HG02981 (cell line): ENCODE measurements around the gene CMTM8.

ENCODE experiments used
- ATAC-seq: cut with Tn5 transposase; IDR thresholded peaks from one replicate; pipeline ENCODE4 v1.9.1; 2021; ENCODE audit warnings: mild to moderate bottlenecking, moderate library complexity; ENCODE audit not compliant: unreplicated experiment

The CMTM8 gene

DNA sequence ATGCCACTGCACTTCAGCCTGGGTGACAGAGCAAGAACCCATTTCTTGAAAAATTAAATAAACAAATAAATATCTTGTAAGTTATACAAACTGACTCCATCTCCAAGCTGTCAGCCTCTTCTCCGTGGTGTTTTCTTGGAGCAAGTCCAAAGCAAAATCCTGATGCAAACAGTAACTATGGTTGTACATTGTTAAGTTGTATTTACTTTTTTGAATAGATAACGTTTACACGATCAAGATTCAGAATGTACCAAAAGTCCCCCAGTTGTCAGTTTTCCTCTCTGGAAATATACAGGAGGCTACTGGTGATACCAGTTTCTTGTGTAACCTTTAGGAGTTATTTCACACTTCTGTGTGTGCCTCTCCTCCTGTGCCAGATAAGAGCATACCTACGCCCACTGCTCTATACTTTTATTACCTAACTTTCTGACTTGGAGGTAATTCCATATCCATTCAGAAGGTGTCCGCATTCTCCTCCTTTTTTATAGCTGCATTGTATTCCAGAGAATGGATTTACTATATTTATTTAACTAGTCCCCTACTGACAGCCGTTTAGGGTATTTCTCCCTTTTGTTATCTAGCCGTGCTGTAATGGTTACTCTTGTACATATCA, 167.3 kb downstream of the CMTM8 start:
- ATAC-seq, result no peak

DNA sequence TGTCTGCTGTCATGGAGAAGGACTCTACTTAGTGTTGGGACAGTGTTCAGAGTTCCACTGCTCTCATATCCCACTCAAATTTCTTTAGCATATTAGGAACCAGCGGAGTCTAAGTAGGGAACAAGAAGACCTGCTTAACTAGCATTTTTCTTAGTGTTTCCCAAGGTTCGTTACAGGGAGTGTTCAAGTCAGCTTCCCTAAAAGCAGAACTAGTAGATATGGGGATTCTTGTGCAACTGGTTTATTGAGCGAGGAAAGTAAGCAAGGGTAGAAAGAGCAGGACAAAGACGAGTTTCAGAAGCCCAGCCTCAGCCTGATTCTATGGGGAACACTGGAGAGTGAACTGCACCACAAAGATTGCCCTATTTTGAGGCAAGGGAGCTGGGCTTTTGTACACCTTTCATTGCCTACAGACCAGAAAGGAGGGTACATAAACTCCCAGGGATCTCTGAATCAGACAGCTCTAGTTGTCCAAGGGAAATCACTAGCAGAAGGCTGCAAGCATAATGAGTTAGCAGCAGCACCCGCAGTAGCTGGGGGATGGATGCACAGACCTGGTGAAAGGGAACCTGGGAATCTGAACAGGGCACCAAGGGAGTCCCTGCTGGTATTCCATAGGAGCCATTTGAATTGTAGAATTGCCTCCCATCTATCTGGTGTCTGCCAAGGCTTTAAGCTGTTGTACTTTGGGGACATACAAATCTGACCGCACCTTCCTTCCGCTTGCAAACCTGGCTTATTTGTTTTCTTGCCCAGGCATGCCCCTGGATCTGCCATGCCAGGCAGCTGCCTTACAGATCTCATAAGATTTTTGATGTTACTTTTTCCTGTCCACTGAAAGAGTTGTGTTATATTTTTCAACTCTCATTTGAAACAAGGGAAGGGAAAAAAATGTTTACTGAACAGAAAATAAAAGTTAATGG, 168.3 kb downstream of the CMTM8 start:
- ATAC-seq, result no peak

DNA sequence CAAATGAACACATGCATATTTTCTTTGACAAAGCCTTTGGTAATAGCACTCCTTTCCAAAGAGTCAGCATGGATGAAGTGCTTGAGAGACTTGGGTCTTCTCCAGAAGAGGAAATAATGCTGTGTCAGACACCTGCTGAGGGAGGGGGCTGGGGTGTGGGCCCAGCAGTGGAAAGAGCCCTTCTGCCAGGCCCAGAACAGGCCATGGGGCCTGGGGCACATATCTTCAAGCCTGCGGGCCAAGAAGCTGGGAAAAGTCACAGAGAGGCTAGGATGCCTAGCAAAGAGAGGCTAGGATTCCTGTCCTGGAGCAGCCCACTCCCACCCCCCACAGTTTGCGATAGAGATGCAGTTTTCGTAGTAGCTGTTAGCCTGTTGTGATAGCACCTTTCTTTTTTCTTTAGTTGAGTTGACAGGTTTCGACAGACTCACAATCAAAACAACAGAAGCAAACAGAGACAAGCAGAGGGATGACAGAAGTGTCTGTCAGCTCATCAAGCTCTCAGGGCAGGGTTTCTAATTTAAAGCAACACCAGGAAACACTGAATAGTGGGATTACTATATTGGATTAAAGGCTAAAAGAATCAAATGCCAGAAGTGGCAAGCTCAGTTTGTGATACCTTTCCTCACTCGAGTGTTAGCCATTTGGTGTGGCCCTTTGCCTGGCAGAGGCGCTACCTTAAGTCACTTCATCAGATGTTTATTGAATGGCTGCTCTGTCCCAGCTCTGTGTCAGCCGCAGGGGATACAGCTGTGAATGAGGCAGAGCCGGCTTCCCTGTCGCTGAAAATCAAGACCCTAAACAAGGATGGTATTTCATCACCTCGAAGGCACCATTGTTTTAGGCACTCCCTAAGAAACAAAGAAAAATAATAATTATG, 172.1 kb downstream of the CMTM8 start:
- no peak for ATAC-seq

DNA sequence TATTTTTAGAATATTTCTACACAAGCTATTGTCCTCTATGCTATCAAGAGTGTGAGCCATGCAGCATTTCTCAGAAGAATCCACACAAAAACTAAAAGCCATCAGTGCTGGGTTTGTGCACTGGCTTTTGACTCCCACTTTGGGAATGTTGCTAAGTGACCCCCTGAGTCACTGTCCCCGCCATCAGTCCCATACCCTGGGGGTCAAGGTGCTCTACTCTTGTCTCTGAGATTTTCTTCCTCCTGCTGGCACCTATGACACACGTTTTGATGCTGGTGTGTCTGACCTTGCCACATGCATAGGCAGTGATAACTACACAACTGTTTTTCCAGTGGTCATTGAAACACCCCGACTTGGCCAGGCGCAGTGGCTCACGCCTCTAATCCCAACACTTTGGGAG, 173.0 kb downstream of the CMTM8 start:
- no peak for ATAC-seq

DNA sequence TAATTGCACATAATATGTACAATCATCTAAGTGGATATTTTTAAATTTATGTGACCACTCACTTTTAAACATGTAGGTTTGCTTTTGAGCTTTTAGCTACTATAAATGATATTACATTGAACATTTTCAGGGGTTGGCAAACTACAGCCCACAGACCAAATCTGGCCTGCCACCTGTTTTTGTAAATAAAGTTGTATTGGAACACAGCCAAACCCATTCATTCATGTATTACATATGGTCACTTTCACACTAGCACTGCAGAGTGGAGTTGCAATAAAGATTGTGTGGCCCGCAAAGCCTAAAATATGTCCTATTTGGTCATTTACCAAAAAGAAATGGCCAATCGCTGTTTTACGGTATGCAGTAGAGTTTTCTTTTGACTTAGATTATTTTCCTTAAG, 174.4 kb downstream of the CMTM8 start:
- no peak for ATAC-seq

DNA sequence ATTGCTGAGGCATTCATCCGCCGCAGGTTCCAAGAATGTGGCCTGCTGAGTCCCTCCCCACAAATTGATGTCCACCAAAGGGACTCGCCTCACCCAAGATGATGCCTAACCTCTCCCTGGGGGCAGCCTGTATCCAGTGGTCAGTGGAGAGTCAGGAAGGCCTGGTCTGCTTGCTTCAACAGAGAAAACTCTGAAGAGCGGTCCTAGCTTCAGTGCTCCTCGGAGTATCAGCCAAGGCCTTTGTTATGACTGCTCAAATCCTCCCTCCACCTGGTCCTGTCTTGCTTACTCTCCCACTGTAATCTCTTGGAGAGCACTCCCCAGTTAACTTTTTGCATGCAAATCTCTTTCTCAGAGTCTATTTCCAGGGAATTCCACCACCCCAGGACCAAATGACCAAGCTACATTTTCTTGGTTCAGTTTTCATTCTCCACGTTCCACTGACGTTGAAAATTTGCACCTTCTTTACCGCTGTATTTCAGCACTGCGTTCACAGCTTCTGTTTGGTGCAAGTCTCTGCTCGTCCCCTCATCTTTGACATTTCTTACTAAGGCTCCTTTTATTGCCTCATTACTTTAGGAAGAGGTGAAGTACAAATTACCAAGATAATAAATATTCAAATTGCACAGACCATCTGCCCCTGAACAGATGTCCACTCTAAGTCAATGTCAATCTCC, 175.5 kb downstream of the CMTM8 start:
- ATAC-seq, result no peak

DNA sequence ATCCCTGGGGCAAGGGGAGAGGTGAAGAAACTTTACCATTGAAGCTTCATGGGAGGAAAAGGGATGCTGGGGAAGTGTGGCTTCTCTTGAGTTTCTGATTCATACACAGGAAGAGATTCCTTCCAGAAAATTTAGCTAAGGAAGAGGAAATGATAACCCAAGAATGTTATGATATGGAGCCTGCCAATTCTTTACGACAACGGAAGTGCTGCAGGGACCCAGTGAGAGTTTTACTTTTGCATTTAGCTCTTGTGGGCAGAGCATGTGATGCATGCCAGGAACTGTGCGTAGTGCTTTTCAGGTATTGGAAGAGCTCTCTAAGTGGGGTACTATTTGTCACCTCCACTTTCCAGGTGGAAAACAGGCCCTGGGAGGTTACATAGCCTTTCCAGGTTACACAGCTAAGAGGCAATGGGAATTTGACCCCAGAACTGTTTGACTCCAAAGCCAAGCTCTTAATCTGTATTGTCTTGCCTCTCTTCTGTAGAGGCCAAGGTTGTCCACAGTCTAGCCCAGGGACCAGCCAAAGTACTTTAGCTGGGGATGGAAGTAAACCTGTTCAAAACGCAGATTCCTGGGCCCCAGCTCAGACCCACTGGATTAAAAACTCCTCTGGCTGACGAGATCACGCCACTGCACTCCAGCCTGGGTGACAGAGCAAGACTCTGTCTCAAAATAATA, 176.2 kb downstream of the CMTM8 start:
- no peak for ATAC-seq

DNA sequence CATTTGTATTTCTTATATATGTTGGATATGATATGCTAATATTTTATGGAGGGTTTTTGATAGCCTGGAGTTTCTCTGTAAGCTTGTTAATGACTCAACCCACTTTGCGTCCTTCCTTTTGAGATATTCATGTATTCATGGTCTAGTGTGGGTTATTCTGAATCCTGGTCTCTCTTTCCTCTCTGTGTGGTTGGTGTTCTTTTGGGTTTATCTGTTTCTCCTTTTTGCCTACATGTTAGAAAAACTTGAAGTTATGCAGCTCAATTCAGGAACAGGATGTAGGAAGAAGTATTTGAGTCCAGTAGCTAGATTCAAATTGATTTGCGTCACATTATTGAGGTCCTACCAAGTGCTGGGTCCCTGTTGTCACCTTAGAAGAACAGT, 181.3 kb downstream of the CMTM8 start:
- no peak for ATAC-seq
